Esophagus squamous epithelium (tissue), 5 donors: ENCODE measurements around the gene TMCO4. TPM values are rescaled to one million over a fixed set of nuclear protein-coding genes. Genes with fewer than 3 reads are reported as not detected.

Experiments
- DNase-seq: peaks from one replicate; lab custom pipeline; 2025; lab: John Stamatoyannopoulos, UW
- H3K27ac ChIP-seq, 4 donors: fragments of 200-600 bp; sonication (generic); one replicate each; pipeline ENCODE4 v1.5.1; 2016 to 2019; ENCODE audit warnings: mild to moderate bottlenecking in 1 of 4
- H3K27me3 ChIP-seq, 4 donors: fragments of 200-600 bp; sonication (generic); 1 replicate in 3 of 4; 2 replicates in 1 of 4; pipeline versions ENCODE4 v1.5.1 to v1.6.0; 2017 to 2021; ENCODE audit warnings: antibody characterized with exemption in 1 of 4
- H3K36me3 ChIP-seq, 3 donors: fragments of 200-600 bp; sonication (generic); one replicate each; pipeline ENCODE4 v1.5.1; 2016 to 2019
- H3K4me1 ChIP-seq, 3 donors: fragments of 200-600 bp; sonication (generic); one replicate each; pipeline ENCODE4 v1.5.1; 2017 to 2019
- H3K4me3 ChIP-seq, 4 donors: fragments of 200-600 bp; sonication (generic); 1 replicate in 3 of 4; 2 replicates in 1 of 4; pipeline ENCODE4 v1.5.1; 2016 to 2019; ENCODE audit warnings: mild to moderate bottlenecking in 2 of 4, moderate library complexity in 1 of 4
- H3K9me3 ChIP-seq, 3 donors: fragments of 200-600 bp; sonication (generic); one replicate each; pipeline ENCODE4 v1.5.1; 2016 to 2019
- CTCF ChIP-seq, 6 experiments: fragments of 450-650 bp in 4 of 6; fragments of 200-600 bp in 2 of 6; sonication (generic) in 2 of 6; IDR thresholded peaks; one replicate each; pipeline ENCODE4 v1.5.1; 2016 to 2019; ENCODE audit warnings: antibody characterized with exemption in 6 of 6, mild to moderate bottlenecking in 4 of 6, moderate library complexity in 4 of 6
- POLR2A ChIP-seq, 4 donors: fragments of 450-650 bp; IDR thresholded peaks; one replicate each; pipeline ENCODE4 v1.6.1; 2017; ENCODE audit warnings: antibody characterized with exemption in 4 of 4, mild to moderate bottlenecking in 4 of 4, moderate library complexity in 3 of 4
- WGBS, 2 donors: methylation state at CpG; one replicate each; pipeline ENCODE4 v1.1.5; 2018; 5-methylcytosine and 5-hydroxymethylcytosine counted together
- intact Hi-C: fragments of 100-400 bp; cut with DNase I; formaldehyde crosslinking; loops from one replicate; pipeline ENCODE4 v1.15.0; 2022
- total RNA-seq, 4 donors: library from RNA; depleted of rRNA; stranded (reverse); fragments of >200 nt; gene quantifications; one replicate each; pipeline ENCODE4 v1.1.0, GENCODE V29; 2016
- donor health status: DM: yes; HTN: yes; CAD: no.

Gene TMCO4
- total RNA-seq, 4 donors from 2014 or later: 13.0 to 28.8 (median 21.2) TPM

GRCh38 chr1:19738076-19738475 lies 61.6 kb downstream of the TMCO4 start:
- H3K36me3 ChIP-seq: peaks cover 0 to 74% (median 0%) of the 10 kb centered on the region in 3 donors
- DNase-seq: no peak
- no peak overlapping the region for H3K27ac ChIP-seq
- intact Hi-C loops: no loop called here
- peaks cover 0 to 4% (median 0%) of the 10 kb centered on the region in 3 donors for H3K9me3 ChIP-seq
- 75% methylated on average over 4 of the region's 5 CpGs for WGBS, 2 donors
- H3K4me3 ChIP-seq: no peak overlapping the region
- H3K27me3 ChIP-seq: no peaks in the 10 kb centered on the region
- TF ChIP-seq POLR2A (IDR thresholded peaks at IDR 0.05) (no peak), CTCF (IDR thresholded peaks at IDR 0.05) (no peak)
- no peaks in the 10 kb centered on the region for H3K4me1 ChIP-seq

- intact Hi-C loops: no loop called here
- TF ChIP-seq CTCF (IDR thresholded peaks at IDR 0.05): no peak
- no peak for TF ChIP-seq POLR2A (IDR thresholded peaks at IDR 0.05)
- no peak for DNase-seq
- peaks cover 0 to 74% (median 0%) of the 10 kb centered on the region in 3 donors for H3K36me3 ChIP-seq
- no peaks in the 10 kb centered on the region for H3K27me3 ChIP-seq
- no peaks in the 10 kb centered on the region for H3K4me1 ChIP-seq
- H3K4me3 ChIP-seq: no peak overlapping the region
- H3K27ac ChIP-seq: peak overlapping the region in 1 of 4 donors; percentile 54
- H3K9me3 ChIP-seq: peaks cover 0 to 4% (median 0%) of the 10 kb centered on the region in 3 donors
- WGBS, 2 donors: 85 to 89% methylated on average over 7 to 8 of the region's 9 CpGs
Measured at GRCh38 chr1:19737104-19737825, 62.5 kb downstream of the TMCO4 start.

- no peaks in the 10 kb centered on the region for H3K4me1 ChIP-seq
- WGBS, 2 donors: 41 to 48% methylated on average over 9 to 10 of the region's 10 CpGs
- no peak for DNase-seq
- no peak overlapping the region for H3K4me3 ChIP-seq
- intact Hi-C loops: no loop called here
- H3K27me3 ChIP-seq: no peaks in the 10 kb centered on the region
- peaks cover 0 to 5% (median 0%) of the 10 kb centered on the region in 3 donors for H3K9me3 ChIP-seq
- TF ChIP-seq CTCF (IDR thresholded peaks at IDR 0.05) (no peak), POLR2A (IDR thresholded peaks at IDR 0.05) (no peak)
- H3K27ac ChIP-seq: peak overlapping the region in 3 of 4 donors; percentile 54 to 65 (median 57)
- H3K36me3 ChIP-seq: peaks cover 0 to 75% (median 9%) of the 10 kb centered on the region in 3 donors
Measured at GRCh38 chr1:19735440-19736127, 64.1 kb downstream of the TMCO4 start.

- 66 to 79% methylated on average over 5 to 7 of the region's 8 CpGs for WGBS, 2 donors
- DNase-seq: no peak
- Histone ChIP-seq H3K4me3 (no peak overlapping the region), H3K36me3 (peaks cover 0 to 75% (median 9%) of the 10 kb centered on the region in 3 donors), H3K27me3 (no peaks in the 10 kb centered on the region), H3K9me3 (peaks cover 0 to 13% (median 7%) of the 10 kb centered on the region in 3 donors), H3K4me1 (no peaks in the 10 kb centered on the region), H3K27ac (peak overlapping the region in 3 of 4 donors; percentile 54 to 65 (median 57))
- no peak for TF ChIP-seq CTCF (IDR thresholded peaks at IDR 0.05)
- TF ChIP-seq POLR2A (IDR thresholded peaks at IDR 0.05): no peak
- intact Hi-C loops: no loop called here
Measured at GRCh38 chr1:19734472-19734999, 65.2 kb downstream of the TMCO4 start.

- H3K4me1 ChIP-seq: peaks cover 0 to 1% (median 0%) of the 10 kb centered on the region in 3 donors
- peaks cover 0 to 12% (median 7%) of the 10 kb centered on the region in 3 donors for H3K9me3 ChIP-seq
- no peak overlapping the region for H3K4me3 ChIP-seq
- intact Hi-C loops: no loop called here
- H3K27me3 ChIP-seq: no peaks in the 10 kb centered on the region
- peaks cover 0 to 78% (median 9%) of the 10 kb centered on the region in 3 donors for H3K36me3 ChIP-seq
- WGBS, 2 donors: 87 to 94% methylated on average over 8 of the region's 8 CpGs
- DNase-seq: no peak
- TF ChIP-seq POLR2A (IDR thresholded peaks at IDR 0.05) (no peak), CTCF (IDR thresholded peaks at IDR 0.05) (no peak)
- H3K27ac ChIP-seq: no peak overlapping the region
Measured at GRCh38 chr1:19734056-19734455, 65.7 kb downstream of the TMCO4 start.
